ENCODE data around the gene HS6ST3.
A peak's percentile ranks its signal among the peaks of the same experiment; 100 is the strongest.

Gene HS6ST3

GRCh38 chr13:96342286-96342685, 252.4 kb downstream of the HS6ST3 start:
- DNase-seq: no peak

GRCh38 chr13:96342852-96343465, 253.1 kb downstream of the HS6ST3 start:
- no peak for DNase-seq

- no peak for DNase-seq
These were observed 257.0 kb downstream of the HS6ST3 start for GRCh38 chr13:96346921-96347320.

GRCh38 chr13:96373597-96373996, 283.7 kb downstream of the HS6ST3 start:
- DNase-seq: no peak

GRCh38 chr13:96377835-96378234, 287.9 kb downstream of the HS6ST3 start:
- no peak for DNase-seq

GRCh38 chr13:96379967-96380366, 290.1 kb downstream of the HS6ST3 start:
- DNase-seq: no peak

GRCh38 chr13:96381681-96382080, 291.8 kb downstream of the HS6ST3 start:
- no peak for DNase-seq

GRCh38 chr13:96388598-96388997, 298.7 kb downstream of the HS6ST3 start:
- no peak for DNase-seq

GRCh38 chr13:96391606-96392005, 301.7 kb downstream of the HS6ST3 start:
- no peak for DNase-seq

- DNase-seq: no peak
These were observed 307.9 kb downstream of the HS6ST3 start for GRCh38 chr13:96397807-96398206.

- no peak for DNase-seq
These were observed 308.6 kb downstream of the HS6ST3 start for GRCh38 chr13:96398486-96398885.

- no peak for DNase-seq
These were observed 313.3 kb downstream of the HS6ST3 start for GRCh38 chr13:96403241-96403640.

GRCh38 chr13:96403651-96404050, 313.7 kb downstream of the HS6ST3 start:
- DNase-seq: no peak

GRCh38 chr13:96415831-96416385, 326.0 kb downstream of the HS6ST3 start:
- DNase-seq: no peak

- DNase-seq: peak; percentile 13
These were observed 328.2 kb downstream of the HS6ST3 start for GRCh38 chr13:96417939-96418685.

GRCh38 chr13:96421314-96421713, 331.4 kb downstream of the HS6ST3 start:
- no peak for DNase-seq

- no peak for DNase-seq
These were observed 332.1 kb downstream of the HS6ST3 start for GRCh38 chr13:96422002-96422401.

GRCh38 chr13:96426167-96426566, 336.3 kb downstream of the HS6ST3 start:
- no peak for DNase-seq

- no peak for DNase-seq
These were observed 339.0 kb downstream of the HS6ST3 start for GRCh38 chr13:96428911-96429310.

- no peak for DNase-seq
These were observed 341.2 kb downstream of the HS6ST3 start for GRCh38 chr13:96431044-96431581.

GRCh38 chr13:96444676-96445075, 354.8 kb downstream of the HS6ST3 start:
- DNase-seq: no peak

- no peak for DNase-seq
These were observed 360.0 kb downstream of the HS6ST3 start for GRCh38 chr13:96449920-96450319.

GRCh38 chr13:96450326-96451020, 360.6 kb downstream of the HS6ST3 start:
- DNase-seq: no peak
